ENCODE results near the gene CEP164.

CEP164 gene

DNA sequence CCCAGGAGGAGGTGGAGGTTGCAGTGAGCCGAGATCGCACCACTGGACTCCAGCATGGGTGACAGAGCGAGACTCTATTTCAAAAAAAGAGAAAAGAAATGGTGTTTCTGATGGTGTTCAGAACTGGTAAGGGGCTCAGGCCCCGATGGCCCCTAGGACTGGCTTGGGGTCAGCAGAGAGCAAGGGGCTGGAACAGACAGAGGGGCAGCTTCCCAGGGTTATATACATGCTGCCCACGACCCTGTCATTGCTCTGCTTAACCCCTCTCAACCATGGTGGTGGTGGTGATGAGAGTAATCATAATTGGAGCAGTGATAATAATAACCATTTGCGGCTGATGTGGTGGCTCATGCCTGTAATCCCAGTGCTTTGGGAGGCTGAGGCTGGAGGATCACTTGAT lies 79.4 kb downstream of the CEP164 start:
- DNase-seq (ENCODE audit: insufficient read length, low spot score) (no peak), FAIRE-seq (no peak)
- no peak for TF ChIP-seq SPI1 (IDR thresholded peaks at IDR 0.05; ENCODE audit: low read depth, low read length)
- no peak for TF ChIP-seq PAX5 (IDR thresholded peaks at IDR 0.05; ENCODE audit: insufficient read depth, low read length, severe bottlenecking)
- no peak for TF ChIP-seq POU2F2 (IDR thresholded peaks at IDR 0.05; ENCODE audit: low read depth, low read length)
- no peak for TF ChIP-seq TAF1 (IDR thresholded peaks at IDR 0.05; ENCODE audit: low read depth, low read length)
- no peak for TF ChIP-seq POLR2AphosphoS5 (IDR thresholded peaks at IDR 0.05; ENCODE audit: low read depth, low read length)
- no peak for TF ChIP-seq POLR2A (IDR thresholded peaks at IDR 0.05; ENCODE audit: low read depth, low read length)

DNA sequence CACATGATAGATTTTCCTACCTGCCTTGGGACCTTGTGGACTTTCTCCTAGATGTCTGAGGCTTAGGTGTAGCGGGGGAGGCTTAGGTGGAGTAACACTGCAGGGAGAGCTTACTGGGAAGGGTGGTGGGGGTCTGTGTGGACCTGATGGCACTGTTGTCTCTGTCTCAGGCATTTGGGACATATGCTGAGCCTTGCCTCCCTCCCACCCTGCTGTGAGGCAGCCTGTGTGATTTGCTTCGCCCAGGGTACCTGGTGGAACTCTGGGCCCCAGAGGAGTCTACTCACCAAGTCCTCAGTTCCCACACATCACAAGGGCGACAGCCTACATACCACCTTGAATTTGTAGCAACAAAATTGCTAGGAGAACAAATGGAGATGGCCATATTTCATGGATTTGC lies 80.7 kb downstream of the CEP164 start:
- FAIRE-seq: no peak

DNA sequence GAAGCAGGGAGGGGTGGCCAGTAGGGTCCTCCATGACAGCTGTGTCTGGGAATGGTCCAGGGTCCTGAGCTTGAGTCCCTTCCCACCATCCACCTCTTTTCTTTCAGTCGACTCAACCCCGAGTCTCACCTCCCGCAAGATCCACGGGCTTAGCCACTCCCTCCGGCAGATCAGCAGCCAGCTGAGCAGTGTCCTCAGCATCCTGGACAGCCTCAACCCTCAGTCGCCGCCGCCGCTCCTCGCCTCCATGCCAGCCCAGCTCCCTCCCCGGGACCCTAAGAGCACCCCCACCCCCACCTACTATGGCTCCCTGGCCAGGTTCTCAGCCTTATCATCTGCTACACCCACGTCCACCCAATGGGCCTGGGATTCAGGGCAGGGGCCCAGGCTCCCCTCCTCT lies 81.9 kb downstream of the CEP164 start:
- FAIRE-seq: no peak
- TF ChIP-seq SPI1 (IDR thresholded peaks at IDR 0.05; ENCODE audit: low read depth, low read length): no peak
- TF ChIP-seq PAX5 (IDR thresholded peaks at IDR 0.05; ENCODE audit: insufficient read depth, low read length, severe bottlenecking): no peak
- no peak for TF ChIP-seq POLR2A (IDR thresholded peaks at IDR 0.05; ENCODE audit: low read depth, low read length)
- no peak for TF ChIP-seq POU2F2 (IDR thresholded peaks at IDR 0.05; ENCODE audit: low read depth, low read length)
- TF ChIP-seq POLR2AphosphoS5 (IDR thresholded peaks at IDR 0.05; ENCODE audit: low read depth, low read length): no peak
- no peak for TF ChIP-seq TAF1 (IDR thresholded peaks at IDR 0.05; ENCODE audit: low read depth, low read length)
- DNase-seq (ENCODE audit: insufficient read length, low spot score): no peak

More for the DNA sequence above, 80.7 kb downstream of the CEP164 start:
- TF ChIP-seq POLR2AphosphoS5 (IDR thresholded peaks at IDR 0.05; ENCODE audit: low read depth, low read length): no peak
- no peak for TF ChIP-seq PAX5 (IDR thresholded peaks at IDR 0.05; ENCODE audit: insufficient read depth, low read length, severe bottlenecking)
- TF ChIP-seq POU2F2 (IDR thresholded peaks at IDR 0.05; ENCODE audit: low read depth, low read length): no peak
- TF ChIP-seq SPI1 (IDR thresholded peaks at IDR 0.05; ENCODE audit: low read depth, low read length): no peak
- no peak for TF ChIP-seq POLR2A (IDR thresholded peaks at IDR 0.05; ENCODE audit: low read depth, low read length)
- no peak for DNase-seq (ENCODE audit: insufficient read length, low spot score)

DNA sequence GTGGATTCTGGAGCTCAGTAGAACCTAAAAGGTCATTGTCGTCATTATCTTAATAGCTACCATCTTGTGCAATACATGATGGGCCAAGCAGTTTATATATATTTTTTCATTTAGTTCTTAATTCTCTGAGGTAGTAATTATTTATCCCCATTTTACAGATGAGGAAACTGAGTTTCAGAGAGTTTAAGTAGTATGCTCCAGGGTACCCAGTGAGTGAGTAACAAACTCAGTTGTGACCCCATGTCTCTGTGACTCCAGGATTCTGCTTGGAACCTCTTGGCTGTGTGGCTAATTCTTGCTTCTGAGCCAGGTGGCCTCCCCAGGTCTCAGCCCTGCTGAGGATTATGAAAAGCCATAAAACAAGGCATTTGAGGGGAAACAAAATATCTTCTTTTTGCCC lies 82.6 kb downstream of the CEP164 start:
- TF ChIP-seq POLR2A (IDR thresholded peaks at IDR 0.05; ENCODE audit: low read depth, low read length): no peak
- TF ChIP-seq PAX5 (IDR thresholded peaks at IDR 0.05; ENCODE audit: insufficient read depth, low read length, severe bottlenecking): no peak
- no peak for TF ChIP-seq SPI1 (IDR thresholded peaks at IDR 0.05; ENCODE audit: low read depth, low read length)
- TF ChIP-seq TAF1 (IDR thresholded peaks at IDR 0.05; ENCODE audit: low read depth, low read length): no peak
- TF ChIP-seq POU2F2 (IDR thresholded peaks at IDR 0.05; ENCODE audit: low read depth, low read length): no peak
- no peak for TF ChIP-seq POLR2AphosphoS5 (IDR thresholded peaks at IDR 0.05; ENCODE audit: low read depth, low read length)
- DNase-seq (ENCODE audit: insufficient read length, low spot score) (no peak), FAIRE-seq (no peak)

DNA sequence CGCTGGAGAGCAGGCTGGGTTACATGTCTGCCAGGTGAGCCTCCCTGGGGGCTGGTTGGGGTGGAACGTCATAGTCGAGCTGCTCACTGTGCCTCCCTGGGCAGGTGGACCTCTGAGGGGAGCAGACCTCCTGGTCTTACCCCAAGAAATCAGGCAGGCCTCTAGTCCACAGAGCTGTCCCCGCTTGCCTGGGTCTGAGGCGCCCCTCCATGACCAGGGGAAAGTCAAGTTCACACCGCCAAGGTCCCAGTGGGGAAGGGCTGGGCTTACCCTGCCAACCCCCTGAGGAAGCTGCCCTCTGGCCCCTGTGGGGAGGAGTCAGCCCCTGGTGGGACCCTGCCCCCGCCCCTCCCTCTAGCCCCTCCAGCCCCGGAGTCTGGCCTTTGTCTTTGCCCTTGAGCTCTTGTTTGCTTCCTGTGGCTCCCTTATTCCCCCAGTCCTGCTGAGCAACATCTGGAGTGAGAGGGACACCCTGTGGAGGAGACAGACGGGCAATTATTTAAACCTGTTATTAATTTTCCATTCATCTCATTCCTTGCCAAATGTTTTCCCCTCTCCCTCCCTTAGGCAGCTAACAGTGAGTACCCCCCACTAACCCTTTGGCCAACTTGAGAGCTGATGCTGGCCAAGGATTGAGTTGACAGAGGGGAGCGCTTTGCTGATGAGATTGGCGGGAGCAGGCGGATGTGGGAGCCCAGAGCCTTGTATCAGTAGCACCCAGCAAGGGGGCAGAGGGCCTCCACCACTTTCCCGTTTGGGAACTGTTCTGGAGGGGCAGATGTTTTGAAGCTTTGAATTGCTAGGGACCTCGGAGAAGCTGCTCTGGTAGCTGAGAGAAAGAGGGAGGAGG lies 83.4 kb downstream of the CEP164 start:
- DNase-seq (ENCODE audit: insufficient read length, low spot score) (no peak), FAIRE-seq (no peak)
- TF ChIP-seq PAX5 (IDR thresholded peaks at IDR 0.05; ENCODE audit: insufficient read depth, low read length, severe bottlenecking): no peak
- TF ChIP-seq TAF1 (IDR thresholded peaks at IDR 0.05; ENCODE audit: low read depth, low read length): no peak
- no peak for TF ChIP-seq POLR2AphosphoS5 (IDR thresholded peaks at IDR 0.05; ENCODE audit: low read depth, low read length)
- no peak for TF ChIP-seq POLR2A (IDR thresholded peaks at IDR 0.05; ENCODE audit: low read depth, low read length)
- TF ChIP-seq SPI1 (IDR thresholded peaks at IDR 0.05; ENCODE audit: low read depth, low read length): no peak
- TF ChIP-seq POU2F2 (IDR thresholded peaks at IDR 0.05; ENCODE audit: low read depth, low read length): no peak

DNA sequence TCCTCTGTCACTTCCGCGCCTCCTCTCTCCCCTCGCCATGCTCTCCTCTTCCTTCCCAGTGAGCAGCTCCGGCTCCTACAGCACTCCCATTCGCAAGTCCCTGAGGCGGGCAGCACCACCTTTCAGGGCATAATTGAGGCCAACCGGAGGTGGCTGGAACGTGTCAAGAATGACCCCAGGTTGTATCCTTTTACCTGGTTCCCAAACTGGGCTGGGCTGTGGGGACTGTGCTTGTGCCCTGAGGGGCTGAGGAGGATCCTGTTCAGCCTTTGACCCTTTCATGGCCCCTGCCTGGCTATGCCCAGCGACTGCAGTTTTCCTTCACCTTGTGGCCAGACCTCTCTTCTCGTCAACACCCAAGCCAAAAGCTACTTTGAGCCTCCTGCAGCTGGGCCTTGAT lies 84.1 kb downstream of the CEP164 start:
- DNase-seq (ENCODE audit: insufficient read length, low spot score) (no peak), FAIRE-seq (no peak)
- TF ChIP-seq POLR2AphosphoS5 (IDR thresholded peaks at IDR 0.05; ENCODE audit: low read depth, low read length) (no peak), SPI1 (IDR thresholded peaks at IDR 0.05; ENCODE audit: low read depth, low read length) (no peak), TAF1 (IDR thresholded peaks at IDR 0.05; ENCODE audit: low read depth, low read length) (no peak), POU2F2 (IDR thresholded peaks at IDR 0.05; ENCODE audit: low read depth, low read length) (no peak), POLR2A (IDR thresholded peaks at IDR 0.05; ENCODE audit: low read depth, low read length) (no peak), PAX5 (IDR thresholded peaks at IDR 0.05; ENCODE audit: insufficient read depth, low read length, severe bottlenecking) (no peak)

DNA sequence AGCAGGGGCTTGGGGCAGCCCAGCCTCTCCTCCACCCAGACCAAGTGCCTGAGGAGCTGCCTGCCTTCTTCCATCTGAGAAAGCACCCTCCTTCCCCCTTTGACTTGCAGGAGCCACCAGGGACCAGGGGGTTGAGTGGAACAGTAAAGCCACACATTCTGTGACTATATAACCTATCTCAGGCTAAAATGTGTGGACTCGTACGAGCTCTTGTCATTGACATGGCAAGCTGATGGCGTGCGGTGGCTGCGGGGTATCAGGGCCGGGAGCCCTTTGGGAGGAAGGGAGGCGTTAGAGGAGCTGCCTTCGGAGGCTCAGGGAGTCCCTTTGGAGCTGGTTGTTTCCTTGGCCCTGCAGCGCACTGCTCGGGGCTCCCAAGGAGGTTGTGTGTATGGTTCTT lies 84.5 kb downstream of the CEP164 start:
- DNase-seq (ENCODE audit: insufficient read length, low spot score) (no peak), FAIRE-seq (no peak)
- TF ChIP-seq POLR2A (IDR thresholded peaks at IDR 0.05; ENCODE audit: low read depth, low read length) (no peak), TAF1 (IDR thresholded peaks at IDR 0.05; ENCODE audit: low read depth, low read length) (no peak), SPI1 (IDR thresholded peaks at IDR 0.05; ENCODE audit: low read depth, low read length) (no peak), POLR2AphosphoS5 (IDR thresholded peaks at IDR 0.05; ENCODE audit: low read depth, low read length) (no peak), POU2F2 (IDR thresholded peaks at IDR 0.05; ENCODE audit: low read depth, low read length) (no peak), PAX5 (IDR thresholded peaks at IDR 0.05; ENCODE audit: insufficient read depth, low read length, severe bottlenecking) (no peak)

DNA sequence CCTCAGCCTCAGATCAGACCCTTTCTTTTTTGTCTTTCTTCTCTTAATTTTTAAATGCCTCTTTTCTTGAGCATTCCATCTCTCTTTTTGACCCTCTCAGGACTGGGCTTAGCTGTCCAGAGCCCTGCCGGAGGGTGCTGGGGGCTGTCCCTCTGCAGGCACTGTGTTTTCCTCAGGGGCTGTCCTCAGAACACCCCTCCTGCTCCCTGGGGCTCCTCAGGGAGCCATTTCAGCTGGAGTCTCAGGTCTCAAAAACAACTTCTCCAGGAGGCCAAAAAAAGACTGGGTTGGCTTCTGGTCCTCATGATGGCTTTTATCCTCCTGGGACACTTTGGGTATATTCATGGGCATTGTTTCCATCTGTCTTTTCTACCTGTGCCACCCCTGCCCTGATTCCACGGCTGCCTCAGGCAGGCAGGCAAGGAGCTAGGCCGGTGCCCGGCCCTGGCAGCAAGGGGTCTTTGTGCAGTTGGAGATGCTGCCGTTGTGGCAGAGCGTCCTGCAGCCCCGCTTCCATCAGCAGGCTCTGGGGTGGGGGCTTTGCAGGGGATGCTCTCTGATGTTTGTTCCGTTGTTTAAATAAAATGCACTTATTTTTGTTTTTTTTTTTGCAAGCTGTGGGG lies 85.1 kb downstream of the CEP164 start:
- TF ChIP-seq POLR2AphosphoS5 (IDR thresholded peaks at IDR 0.05; ENCODE audit: low read depth, low read length): no peak
- FAIRE-seq: no peak
- no peak for DNase-seq (ENCODE audit: insufficient read length, low spot score)

DNA sequence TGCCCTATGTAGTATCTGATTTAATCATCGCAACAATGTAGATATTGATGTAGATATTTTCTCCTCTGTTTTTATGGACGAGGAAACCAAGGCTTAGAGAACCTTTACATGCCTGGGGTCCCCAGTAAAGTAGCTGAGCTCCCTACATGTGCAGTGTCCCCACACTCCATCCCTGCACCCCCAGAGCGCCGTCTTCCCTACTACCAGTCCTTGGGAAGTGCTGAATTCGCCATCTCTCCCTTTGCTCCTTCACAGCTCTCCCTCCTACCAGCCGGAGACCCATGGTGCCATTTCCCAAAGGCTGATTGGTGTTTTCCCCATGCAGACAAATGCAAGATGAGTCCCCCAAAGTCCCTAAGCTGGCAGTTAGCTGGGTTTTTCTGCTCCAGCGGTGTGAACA lies 86.0 kb downstream of the CEP164 start:
- DNase-seq (ENCODE audit: insufficient read length, low spot score) (no peak), FAIRE-seq (no peak)
- TF ChIP-seq SPI1 (IDR thresholded peaks at IDR 0.05; ENCODE audit: low read depth, low read length) (no peak), POU2F2 (IDR thresholded peaks at IDR 0.05; ENCODE audit: low read depth, low read length) (no peak), POLR2A (IDR thresholded peaks at IDR 0.05; ENCODE audit: low read depth, low read length) (no peak), POLR2AphosphoS5 (IDR thresholded peaks at IDR 0.05; ENCODE audit: low read depth, low read length) (no peak), PAX5 (IDR thresholded peaks at IDR 0.05; ENCODE audit: insufficient read depth, low read length, severe bottlenecking) (no peak), TAF1 (IDR thresholded peaks at IDR 0.05; ENCODE audit: low read depth, low read length) (no peak)

Measured in GM12891 (cell line).